ENCODE measurements around the gene KBTBD13. TPM values are rescaled to one million over a fixed set of nuclear protein-coding genes. Genes with fewer than 3 reads are reported as not detected.

KBTBD13 gene
- polyA plus RNA-seq, 3 donors, result 0.06 to 0.07 (median 0.07) TPM

DNA sequence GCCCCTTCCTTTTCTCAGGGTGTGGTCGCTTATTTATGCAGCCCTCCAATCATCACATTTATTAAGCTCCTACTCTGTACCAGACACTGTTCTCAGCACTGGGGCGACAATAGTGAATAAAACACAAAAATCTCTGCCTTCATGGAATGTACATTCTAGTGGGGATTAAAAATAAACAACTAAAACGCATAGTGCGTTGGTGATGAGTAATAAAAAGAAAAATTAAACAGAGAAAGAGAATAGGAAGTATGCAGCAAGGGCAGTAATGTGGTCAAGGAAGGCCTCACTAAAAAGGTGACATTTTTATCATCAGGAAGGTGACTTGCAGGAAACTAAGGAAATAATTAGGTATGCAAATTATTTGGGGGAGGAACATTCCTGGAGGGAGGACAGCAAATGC is 26.3 kb upstream of the KBTBD13 start:
- no peak for DNase-seq (ENCODE audit: low read depth in 3 of 3, low spot score in 2 of 3)

DNA sequence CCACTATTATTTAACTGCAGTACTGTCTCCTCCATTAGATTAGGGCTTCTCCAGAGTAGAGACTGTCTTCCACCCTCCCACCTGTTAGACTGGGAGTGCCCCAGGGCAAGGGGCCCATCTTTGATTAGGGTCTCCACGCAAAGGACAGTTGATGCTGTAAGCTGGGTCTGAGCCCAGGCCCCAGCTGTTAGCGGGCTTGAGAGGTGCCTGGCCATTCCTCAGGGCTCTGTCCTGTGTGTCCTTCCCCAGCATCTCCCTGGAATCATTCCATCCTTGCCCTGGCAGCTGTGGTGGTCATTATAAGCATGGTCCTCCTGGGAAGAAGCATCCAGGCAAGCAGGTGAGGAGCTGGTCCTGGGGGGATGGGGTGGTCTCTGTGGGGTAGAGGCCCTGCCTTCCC is 25.3 kb upstream of the KBTBD13 start:
- DNase-seq (ENCODE audit: low read depth in 3 of 3, low spot score in 2 of 3), result no peak

DNA sequence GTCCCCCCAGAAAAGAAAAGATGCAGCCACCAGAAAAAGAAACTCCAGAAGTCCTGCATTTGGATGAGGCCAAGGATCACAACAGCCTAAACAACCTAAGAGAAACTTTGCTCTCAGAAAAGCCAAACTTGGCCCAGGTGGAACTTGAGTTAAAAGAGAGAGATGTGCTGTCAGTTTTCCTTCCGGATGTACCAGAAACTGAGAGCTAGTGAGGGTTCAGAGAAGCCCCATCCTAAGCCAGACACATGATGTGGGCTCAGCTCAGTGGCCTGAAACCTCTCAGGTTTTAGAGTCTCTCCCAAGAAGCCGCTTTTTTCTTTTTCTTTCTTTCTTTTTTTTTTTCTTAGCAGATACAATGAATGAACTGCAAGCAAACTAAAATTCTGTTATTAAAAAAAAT is 23.6 kb upstream of the KBTBD13 start:
- no peak for DNase-seq (ENCODE audit: low read depth in 3 of 3, low spot score in 2 of 3)

DNA sequence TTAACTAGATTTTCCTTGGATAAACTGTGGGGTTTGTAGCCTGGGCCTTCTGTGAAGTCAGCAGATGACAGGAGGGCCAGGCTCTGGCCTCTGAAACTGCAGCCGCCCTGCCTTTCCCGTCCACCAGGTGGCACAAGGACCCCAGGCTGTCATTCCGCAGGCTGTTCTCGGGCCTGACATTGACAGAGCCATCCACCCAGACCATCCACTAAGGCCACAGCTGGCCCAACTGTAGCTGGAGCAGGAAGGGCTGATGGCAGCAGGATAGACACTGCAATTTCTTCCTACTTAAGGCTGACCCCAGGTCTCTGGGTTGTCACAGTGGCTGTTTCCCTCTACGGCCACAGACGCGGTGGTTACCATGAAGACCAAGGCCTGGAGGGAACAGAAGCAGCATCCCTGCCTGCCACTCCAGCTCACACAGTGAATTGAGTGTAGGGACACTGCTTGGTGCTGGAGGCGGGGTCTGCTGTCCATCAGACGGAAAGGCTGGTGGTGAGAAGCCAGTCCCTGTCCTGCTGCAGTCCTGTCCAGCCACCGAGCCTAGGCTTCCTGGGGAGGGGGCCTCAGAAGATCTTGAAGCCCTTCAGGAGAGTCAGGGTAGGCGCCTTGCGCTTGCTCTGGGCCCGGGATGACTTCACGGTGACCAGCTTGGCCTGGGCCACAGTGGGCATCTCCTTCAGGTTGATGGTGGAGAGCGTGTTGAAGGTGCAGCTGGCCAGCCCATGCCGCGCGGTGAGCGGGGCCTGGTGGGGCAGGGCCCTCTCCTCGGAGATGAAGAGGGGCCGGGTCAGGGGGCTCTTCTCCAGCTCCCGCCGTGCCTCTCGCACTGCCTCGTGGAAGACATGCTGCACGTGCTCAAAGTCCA is 22.0 kb upstream of the KBTBD13 start:
- DNase-seq (ENCODE audit: low read depth in 3 of 3, low spot score in 2 of 3), result no peak

DNA sequence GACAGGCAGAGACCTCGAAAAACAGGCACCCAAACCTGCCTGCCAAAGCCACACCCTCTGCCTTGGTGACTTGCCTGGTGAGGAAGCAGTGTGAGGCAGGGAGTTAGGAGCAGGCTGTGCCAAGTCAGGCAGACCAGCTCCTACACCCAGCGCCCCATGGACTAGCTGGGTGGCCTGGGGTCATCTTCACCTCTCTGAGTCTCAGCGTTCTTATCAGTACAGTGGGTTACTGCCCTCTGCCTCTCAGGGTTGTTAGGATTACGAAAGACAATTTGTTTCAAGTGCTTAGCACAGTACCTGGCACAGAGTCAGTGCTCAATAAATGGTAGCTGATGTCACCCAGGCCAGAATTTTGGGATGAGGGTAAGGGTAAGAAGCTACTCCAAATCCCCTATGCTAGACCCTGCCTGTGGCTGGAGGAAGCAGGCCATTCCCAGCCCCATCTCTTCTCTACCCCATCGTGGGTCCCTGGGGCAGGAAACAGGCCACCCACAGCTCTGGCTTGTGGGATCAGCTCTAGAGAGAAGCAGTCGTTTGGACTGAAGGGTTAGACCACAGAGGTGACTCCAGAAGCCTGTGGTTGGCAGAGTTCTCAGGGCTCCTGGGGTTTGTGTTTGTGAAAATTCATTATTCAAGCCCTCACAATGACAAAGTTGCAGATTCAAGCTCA is 21.2 kb upstream of the KBTBD13 start:
- DNase-seq (ENCODE audit: low read depth in 3 of 3, low spot score in 2 of 3), result no peak

DNA sequence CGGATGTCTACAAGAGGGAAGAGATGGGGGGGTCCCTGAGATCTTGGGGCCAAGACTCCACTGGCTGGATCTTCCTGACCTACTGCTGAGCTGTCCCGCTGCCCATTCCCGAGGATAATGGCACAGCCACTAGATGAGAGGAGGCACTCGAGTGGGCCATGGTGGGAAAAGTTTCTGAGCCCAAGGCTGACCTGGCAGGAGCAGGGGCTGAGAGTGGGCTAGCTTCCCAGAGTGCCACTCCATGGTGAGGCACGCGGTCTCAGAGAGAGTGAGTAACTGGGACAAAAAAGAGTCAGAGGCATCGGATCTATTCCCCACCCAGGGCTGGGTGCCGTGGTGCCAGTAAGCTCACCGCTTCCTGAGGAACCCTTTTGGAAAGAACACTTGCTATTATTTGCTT is 20.4 kb upstream of the KBTBD13 start:
- DNase-seq (ENCODE audit: low read depth in 3 of 3, low spot score in 2 of 3), result no peak

DNA sequence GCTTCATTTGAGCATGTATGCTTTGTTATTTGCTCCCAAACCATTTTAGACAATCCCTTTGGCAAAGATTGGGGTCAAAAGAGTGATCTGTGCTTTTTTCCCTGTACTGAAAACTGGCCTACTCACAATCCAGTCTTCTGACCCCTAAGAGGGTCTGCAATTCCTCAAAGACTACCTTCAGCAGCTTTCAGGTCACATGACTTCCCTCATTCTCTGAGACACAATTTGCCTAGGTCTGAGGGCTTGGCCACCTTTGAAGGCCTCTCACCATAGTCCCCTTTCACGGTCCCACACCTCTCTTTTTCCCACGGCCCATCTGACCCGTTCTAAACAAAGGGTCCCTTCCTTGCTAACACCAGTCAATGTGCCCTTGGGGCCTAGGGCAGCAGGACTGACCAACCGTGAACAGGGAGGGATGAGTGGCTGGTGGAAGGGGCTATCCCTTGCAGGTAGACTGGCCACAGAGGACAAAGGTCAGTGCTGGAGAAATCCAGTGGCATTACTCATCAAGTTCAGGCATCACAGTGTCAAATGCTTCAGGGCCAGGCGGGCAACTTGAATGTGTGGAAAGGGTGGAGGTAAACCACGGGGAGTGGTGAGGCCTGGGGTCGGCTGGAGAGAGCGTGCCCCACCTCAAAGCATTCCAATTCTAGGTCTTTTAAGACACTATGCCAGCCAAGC is 19.5 kb upstream of the KBTBD13 start:
- DNase-seq (ENCODE audit: low read depth in 3 of 3, low spot score in 2 of 3), result no peak

GRCh38 chr15:65057549-65057940 is 19.0 kb upstream of the KBTBD13 start:
- DNase-seq (ENCODE audit: low read depth in 3 of 3, low spot score in 2 of 3), result no peak

- DNase-seq (ENCODE audit: low read depth in 3 of 3, low spot score in 2 of 3), result no peak
Measured at GRCh38 chr15:65058394-65059368, 17.9 kb upstream of the KBTBD13 start.

DNA sequence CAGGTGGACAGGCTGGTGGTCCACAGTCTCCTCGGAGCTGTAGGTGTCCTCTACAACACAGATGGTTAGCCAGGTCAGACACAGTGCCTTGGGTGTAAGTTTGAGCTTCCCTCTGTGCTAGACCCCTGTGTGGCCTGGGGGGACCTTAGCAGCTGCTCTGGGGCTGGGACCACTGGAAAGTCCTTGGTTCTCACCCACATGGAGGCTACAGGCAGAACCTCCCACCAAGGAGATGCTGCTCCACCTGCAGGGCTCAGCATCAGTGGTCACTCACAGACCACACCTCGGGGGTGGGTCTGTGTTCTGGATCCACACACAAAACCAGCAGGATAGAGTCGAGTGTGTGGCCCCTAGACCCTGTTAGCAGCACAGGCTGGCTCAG is 17.2 kb upstream of the KBTBD13 start:
- DNase-seq (ENCODE audit: low read depth in 3 of 3, low spot score in 2 of 3), result no peak

DNA sequence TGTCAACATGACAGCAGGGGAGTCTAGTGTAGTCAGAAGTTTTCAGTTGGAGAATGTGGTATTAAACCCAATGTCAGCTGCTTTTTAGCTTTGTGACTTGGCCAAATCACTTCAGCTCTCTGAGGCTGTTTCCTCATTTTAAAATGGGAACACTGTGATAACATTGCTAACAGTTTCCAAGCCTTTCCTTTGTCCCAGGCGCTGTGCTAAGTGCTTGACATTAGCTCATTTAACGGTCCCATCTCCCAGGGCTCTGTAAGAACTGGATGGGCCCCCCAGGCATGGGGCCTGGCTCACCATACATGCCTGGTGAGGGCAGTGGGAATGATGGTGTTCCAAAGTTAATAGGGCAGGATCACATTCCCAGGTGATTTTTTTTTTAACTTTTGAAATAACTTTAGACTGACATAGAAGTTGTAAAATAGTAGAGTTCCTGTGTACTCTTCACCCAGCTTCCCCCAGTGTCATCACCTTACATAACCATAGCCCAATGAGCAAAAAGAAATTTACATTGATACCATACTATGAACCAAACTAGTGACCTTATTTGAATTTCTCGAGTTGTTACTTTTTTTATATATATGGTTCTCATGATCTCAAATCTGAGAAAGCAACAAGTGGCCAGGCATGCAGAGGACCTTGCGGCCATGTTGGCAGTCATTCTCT is 16.5 kb upstream of the KBTBD13 start:
- no peak for DNase-seq (ENCODE audit: low read depth in 3 of 3, low spot score in 2 of 3)

DNA sequence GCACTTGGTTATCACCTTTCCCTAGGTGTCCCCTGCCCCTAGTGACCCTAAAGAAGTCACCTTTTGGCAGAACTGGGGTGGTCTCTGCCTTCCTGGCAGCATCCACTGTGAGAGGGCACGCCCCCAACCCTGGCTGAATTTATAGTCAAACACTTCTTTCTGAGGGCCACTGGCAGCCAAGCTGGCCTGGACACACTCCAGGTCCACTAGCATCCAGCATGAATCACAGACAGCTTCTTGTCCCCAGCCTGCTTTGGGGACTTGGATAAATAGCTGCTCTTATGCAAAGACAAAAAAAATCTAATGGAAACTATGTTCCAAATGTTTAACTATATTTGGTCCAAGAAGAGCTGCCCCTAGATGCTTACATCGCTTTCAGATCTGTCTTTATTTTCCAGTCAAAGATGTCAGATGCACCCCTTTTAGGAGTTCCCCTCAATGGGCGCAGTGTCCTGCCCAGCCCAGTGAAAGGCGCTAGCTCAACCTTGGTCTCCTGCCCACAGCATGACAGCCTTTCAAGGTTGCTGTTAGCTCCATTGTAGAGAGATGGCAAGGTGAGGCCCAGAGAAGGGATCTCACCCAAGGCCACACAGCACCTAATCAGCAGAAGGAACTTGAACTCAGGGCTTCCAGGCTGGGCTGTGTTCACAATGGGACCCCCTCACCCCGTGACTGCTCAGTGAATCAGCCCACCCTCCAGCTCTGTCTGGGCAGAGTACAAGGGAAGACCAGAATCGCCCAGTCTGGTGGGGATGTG is 15.7 kb upstream of the KBTBD13 start:
- no peak for DNase-seq (ENCODE audit: low read depth in 3 of 3, low spot score in 2 of 3)

- no peak for DNase-seq (ENCODE audit: low read depth in 3 of 3, low spot score in 2 of 3)
Measured at GRCh38 chr15:65062061-65062460, 14.5 kb upstream of the KBTBD13 start.

- no peak for DNase-seq (ENCODE audit: low read depth in 3 of 3, low spot score in 2 of 3)
Measured at GRCh38 chr15:65062726-65063125, 13.8 kb upstream of the KBTBD13 start.

- DNase-seq (ENCODE audit: low read depth in 3 of 3, low spot score in 2 of 3), result no peak
Measured at GRCh38 chr15:65066001-65066634, 10.4 kb upstream of the KBTBD13 start.

- DNase-seq (ENCODE audit: low read depth in 3 of 3, low spot score in 2 of 3), result no peak
Measured at GRCh38 chr15:65066635-65067316, 9.8 kb upstream of the KBTBD13 start.

- DNase-seq (ENCODE audit: low read depth in 3 of 3, low spot score in 2 of 3), result no peak
Measured at GRCh38 chr15:65067317-65067644, 9.3 kb upstream of the KBTBD13 start.

DNA sequence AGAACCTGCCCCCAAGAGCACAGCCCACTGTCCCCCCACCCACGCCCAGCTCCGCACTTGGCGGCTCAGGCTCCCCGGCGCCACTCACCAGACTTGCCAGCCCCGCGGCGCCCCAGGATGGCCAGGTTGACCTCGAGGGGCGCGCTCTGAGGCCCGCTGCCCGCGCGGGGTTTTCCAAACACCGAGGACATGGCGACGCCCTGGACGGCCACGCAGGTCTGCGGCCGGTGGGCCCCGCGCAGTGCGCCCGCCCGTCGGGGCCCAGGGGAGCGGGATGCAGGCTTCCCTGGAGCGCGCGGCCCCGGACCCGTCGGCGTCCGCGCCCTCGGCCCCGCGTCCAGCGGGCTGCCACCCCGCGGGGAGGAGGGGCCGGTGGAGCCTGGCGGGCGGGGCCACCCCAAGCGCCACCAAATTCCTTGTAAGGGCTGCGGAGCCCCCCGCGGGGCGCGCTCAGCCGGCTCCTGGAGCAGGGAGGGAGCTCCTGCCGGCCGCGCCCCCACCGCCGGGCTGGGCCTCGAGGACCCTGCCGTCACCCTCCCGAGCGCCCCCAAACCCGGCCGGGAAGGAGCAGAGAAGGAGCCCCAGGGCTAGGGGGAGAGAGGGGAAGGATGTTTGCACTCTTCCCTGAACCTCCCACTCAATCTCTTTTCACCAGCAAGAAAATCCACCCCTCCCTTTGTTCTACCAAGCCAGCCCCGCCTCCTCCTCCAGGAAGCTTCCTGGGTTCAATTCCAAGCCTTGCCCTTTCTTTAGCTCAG is 8.7 kb upstream of the KBTBD13 start, which contains the start of gene RASL12:
Gene RASL12 (minus strand): TSS at position 347 of the 758 bp plus-strand sequence. CDS start 156 bp downstream, at position 191.
- DNase-seq (ENCODE audit: low read depth in 3 of 3, low spot score in 2 of 3), result no peak

Data from right renal cortex interstitium (tissue), 3 donors.